ENCODE data around the gene PANX1. TPM values are rescaled to one million over a fixed set of nuclear protein-coding genes. Genes with fewer than 3 reads are reported as not detected.

PANX1 gene
- total RNA-seq, 1 experiment from 2014 or later, result 37.5 TPM

GRCh38 chr11:94224078-94224477, 95.4 kb downstream of the PANX1 start:
- peaks cover 13 to 15% of the 10 kb centered on the region in 2 experiments for H3K9me3 Mint-ChIP-seq
- no peak for DNase-seq
- Histone ChIP-seq H3K27me3 (ENCODE audit: insufficient read depth, low read length) (no peaks in the 10 kb centered on the region), H4K8ac (replicated peaks; ENCODE audit: insufficient read length, low read depth, low read length) (no peak overlapping the region), H3K4ac (ENCODE audit: low read depth, low read length) (no peak overlapping the region), H4K20me1 (ENCODE audit: control insufficient read depth, insufficient read depth, insufficient read length) (no peaks in the 10 kb centered on the region), H3K23me2 (ENCODE audit: insufficient read length, low read depth, low read length, poor library complexity, severe bottlenecking) (no peaks in the 10 kb centered on the region), H4K5ac (ENCODE audit: insufficient read length, low read depth, low read length) (no peak overlapping the region), H3K9me3 (ENCODE audit: control insufficient read depth, low read depth, low read length) (peaks cover 3% of the 10 kb centered on the region), H3K14ac (ENCODE audit: insufficient read depth, low read length) (no peak overlapping the region), H3K27ac (ENCODE audit: insufficient read length, low read depth, low read length) (no peak overlapping the region), H3K23ac (ENCODE audit: insufficient read length, low read depth, low read length) (no peak overlapping the region), H2BK20ac (ENCODE audit: low read depth, low read length, poor library complexity, severe bottlenecking) (no peak overlapping the region), H3K18ac (ENCODE audit: insufficient read length, low read depth, low read length) (no peak overlapping the region), H2BK12ac (ENCODE audit: insufficient read length, low read depth, low read length) (no peak overlapping the region), H3K9ac (ENCODE audit: extremely low read depth, insufficient read length, low read length) (no peak overlapping the region), H3K56ac (ENCODE audit: insufficient read length, low read depth, low read length) (no peak overlapping the region), H3K4me1 (ENCODE audit: insufficient read depth, low read length) (no peaks in the 10 kb centered on the region), H4K91ac (ENCODE audit: insufficient read length, low read depth, low read length) (no peak overlapping the region), H2BK15ac (ENCODE audit: low read depth, low read length) (no peak overlapping the region), H3T11ph (ENCODE audit: low read length) (no peak overlapping the region), H3K79me1 (ENCODE audit: insufficient read depth, low read depth, low read length, poor library complexity, severe bottlenecking) (no peaks in the 10 kb centered on the region), H2AFZ (ENCODE audit: low read length) (no peak overlapping the region), H2BK5ac (ENCODE audit: insufficient read length, low read length) (no peak overlapping the region), H3K79me2 (ENCODE audit: insufficient read depth, low read length) (no peaks in the 10 kb centered on the region), H2BK120ac (ENCODE audit: low read depth, low read length, poor library complexity, severe bottlenecking) (no peak overlapping the region), H3K4me2 (ENCODE audit: insufficient read depth, insufficient read length, low read length) (no peak overlapping the region), H2AK5ac (ENCODE audit: insufficient read length, low read length) (no peak overlapping the region)
- peaks cover 7 to 10% (median 10%) of the 10 kb centered on the region in 3 experiments; a peak in 6 of 7 replicates for H3K36me3 Mint-ChIP-seq (ENCODE audit: insufficient read depth in 1 of 3, low read depth in 3 of 3)
- WGBS (ENCODE audit: extremely low coverage, insufficient read length, low lambda C conversion rate), result no CpG with 5 or more reads among the region's 3 CpGs
- H3K27ac Mint-ChIP-seq, result no peak overlapping the region
- TF ChIP-seq CTCF (conservative IDR thresholded peaks at IDR 0.05), result no peak
- no peak overlapping the region for H3K4me3 Mint-ChIP-seq
- no peaks in the 10 kb centered on the region for H3K4me1 Mint-ChIP-seq
- peaks cover 3% of the 10 kb centered on the region; the same call in 1 of the 2 replicates for H3K27me3 Mint-ChIP-seq (ENCODE audit: low read depth)

Other genes starting within 250 kb of the PANX1 start
- 0.07 TPM in 1 of 2 replicates, not detected in the other for gene HEPHL1, start 107.5 kb upstream of the PANX1 start, total RNA-seq (2021)
- not detected in 2 replicates for gene IZUMO1R, start 175.7 kb downstream of the PANX1 start, total RNA-seq (2021)

Measured in H9 (cell line).